ENCODE data around the gene MEG3. TPM values are rescaled to one million over a fixed set of nuclear protein-coding genes. Genes with fewer than 3 reads are reported as not detected.

The MEG3 gene
- total RNA-seq, 2 donors from 2014 or later: 5.3 to 15.3 TPM

GRCh38 chr14:100882991-100883788, 57.3 kb downstream of the MEG3 start:
- H3K4me3 ChIP-seq (ENCODE audit: low read length): no peak overlapping the region
- no peak for TF ChIP-seq CTCF (conservative IDR thresholded peaks at IDR 0.05)
- 92 to 95% methylated on average over 41 to 46 of the region's 46 CpGs for WGBS, 2 experiments (ENCODE audit: insufficient coverage in 1 of 2, insufficient read length in 1 of 2)
- Mint-ChIP-seq H3K36me3 (ENCODE audit: low read depth) (peaks cover 11% of the 10 kb centered on the region), H3K27ac (no peak overlapping the region), H3K4me1 (peaks cover 15% of the 10 kb centered on the region), H3K4me3 (no peak overlapping the region), H3K27me3 (ENCODE audit: insufficient read depth) (peaks cover 22% of the 10 kb centered on the region), H3K9me3 (peaks cover 25% of the 10 kb centered on the region)
- no peak overlapping the region for H3K27ac ChIP-seq (ENCODE audit: low read depth, low read length)
- H3K9ac ChIP-seq (ENCODE audit: extremely low read depth, low read length, poor library complexity, severe bottlenecking): no peak overlapping the region
- no peaks in the 10 kb centered on the region for H3K36me3 ChIP-seq (ENCODE audit: control insufficient read depth, insufficient read depth, low read length)
- peaks cover 3% of the 10 kb centered on the region for H3K4me1 ChIP-seq (ENCODE audit: control insufficient read depth, insufficient read depth, low read length)
- DNase-seq: no peak
- H3K27me3 ChIP-seq (ENCODE audit: control insufficient read depth, insufficient read depth, low read length, poor library complexity, severe bottlenecking): no peaks in the 10 kb centered on the region
- H3K9me3 ChIP-seq (ENCODE audit: control insufficient read depth, low read length): no peaks in the 10 kb centered on the region

- Histone ChIP-seq H3K4me1 (ENCODE audit: control insufficient read depth, insufficient read depth, low read length) (peaks cover 4% of the 10 kb centered on the region), H3K9me3 (ENCODE audit: control insufficient read depth, low read length) (no peaks in the 10 kb centered on the region), H3K9ac (ENCODE audit: extremely low read depth, low read length, poor library complexity, severe bottlenecking) (no peak overlapping the region), H3K27me3 (ENCODE audit: control insufficient read depth, insufficient read depth, low read length, poor library complexity, severe bottlenecking) (no peaks in the 10 kb centered on the region), H3K36me3 (ENCODE audit: control insufficient read depth, insufficient read depth, low read length) (no peaks in the 10 kb centered on the region), H3K27ac (ENCODE audit: low read depth, low read length) (no peak overlapping the region), H3K4me3 (ENCODE audit: low read length) (no peak overlapping the region)
- no peak for TF ChIP-seq CTCF (conservative IDR thresholded peaks at IDR 0.05)
- Mint-ChIP-seq H3K9me3 (peaks cover 25% of the 10 kb centered on the region), H3K27me3 (ENCODE audit: insufficient read depth) (peaks cover 22% of the 10 kb centered on the region), H3K36me3 (ENCODE audit: low read depth) (peaks cover 11% of the 10 kb centered on the region), H3K4me1 (peaks cover 17% of the 10 kb centered on the region), H3K27ac (no peak overlapping the region), H3K4me3 (no peak overlapping the region)
- 93 to 97% methylated on average over 10 to 11 of the region's 11 CpGs for WGBS, 2 experiments (ENCODE audit: insufficient coverage in 1 of 2, insufficient read length in 1 of 2)
- DNase-seq: no peak
These were observed 57.8 kb downstream of the MEG3 start for GRCh38 chr14:100883789-100884101.

GRCh38 chr14:100884456-100884855, 58.5 kb downstream of the MEG3 start:
- 94% methylated on average over 11 to 13 of the region's 13 CpGs for WGBS, 2 experiments (ENCODE audit: insufficient coverage in 1 of 2, insufficient read length in 1 of 2)
- no peaks in the 10 kb centered on the region for H3K36me3 ChIP-seq (ENCODE audit: control insufficient read depth, insufficient read depth, low read length)
- Mint-ChIP-seq H3K27me3 (ENCODE audit: insufficient read depth) (peaks cover 22% of the 10 kb centered on the region), H3K27ac (no peak overlapping the region), H3K4me3 (no peak overlapping the region), H3K9me3 (peaks cover 25% of the 10 kb centered on the region), H3K36me3 (ENCODE audit: low read depth) (peaks cover 11% of the 10 kb centered on the region), H3K4me1 (peaks cover 23% of the 10 kb centered on the region)
- TF ChIP-seq CTCF (conservative IDR thresholded peaks at IDR 0.05): no peak
- no peak overlapping the region for H3K27ac ChIP-seq (ENCODE audit: low read depth, low read length)
- H3K27me3 ChIP-seq (ENCODE audit: control insufficient read depth, insufficient read depth, low read length, poor library complexity, severe bottlenecking): no peaks in the 10 kb centered on the region
- H3K9ac ChIP-seq (ENCODE audit: extremely low read depth, low read length, poor library complexity, severe bottlenecking): no peak overlapping the region
- peaks cover 4% of the 10 kb centered on the region for H3K4me1 ChIP-seq (ENCODE audit: control insufficient read depth, insufficient read depth, low read length)
- no peaks in the 10 kb centered on the region for H3K9me3 ChIP-seq (ENCODE audit: control insufficient read depth, low read length)
- no peak for DNase-seq
- H3K4me3 ChIP-seq (ENCODE audit: low read length): no peak overlapping the region
